Adrenal gland (tissue), 5 donors: ENCODE data around the gene ADAMTS20.

Source experiments
- CTCF ChIP-seq, 6 experiments: fragments of 450-650 bp in 4 of 6; fragments of 200-600 bp in 2 of 6; sonication (generic) in 1 of 6; IDR thresholded peaks; 1 replicate in 5 of 6; 2 replicates in 1 of 6; pipeline versions ENCODE4 v1.5.1 to v1.8.0; 2016 to 2021; ENCODE audit warnings: antibody characterized with exemption in 6 of 6, mild to moderate bottlenecking in 2 of 6, moderate library complexity in 1 of 6
- POLR2A ChIP-seq, 2 donors: fragments of 450-650 bp; IDR thresholded peaks; one replicate each; pipeline ENCODE4 v1.6.1; 2017; ENCODE audit warnings: antibody characterized with exemption in 2 of 2, mild to moderate bottlenecking in 2 of 2, moderate library complexity in 1 of 2
- donor health status: DM: no; HTN: no; CAD: no.

- no peak for TF ChIP-seq CTCF (IDR thresholded peaks at IDR 0.05)
- TF ChIP-seq POLR2A (IDR thresholded peaks at IDR 0.05), result no peak
Measured at GRCh38 chr12:43347026-43347425, 205.0 kb downstream of the ADAMTS20 start.
